Calu3 (cell line): Measurements from ENCODE around the gene CHAF1B. TPM values are rescaled to one million over a fixed set of nuclear protein-coding genes. Genes with fewer than 3 reads are reported as not detected.

Source experiments
- BruUV-seq: library from RNA; stranded (reverse); fragments of 400-500 nt; replicated peaks from 2 replicates; lab custom pipeline; 2021; lab: Mats Ljungman, UMichigan
- CTCF ChIA-PET: fragments of 300-600 bp; sonication (Branson Sonifier 250); formaldehyde crosslinking; loops from one replicate; lab custom pipeline; 2022; ENCODE audit warnings: antibody characterized with exemption; lab: Charles Lee
- DNase-seq: peaks from one replicate; pipeline ENCODE4 v3.0.0; 2022
- H3K27ac Mint-ChIP-seq: one replicate; pipeline ENCODE4 v1.8.0; 2022; ENCODE audit warnings: mixed read lengths; ENCODE audit not compliant: unreplicated experiment
- H3K27me3 Mint-ChIP-seq: one replicate; pipeline ENCODE4 v1.8.0; 2022; ENCODE audit warnings: mixed read lengths; ENCODE audit not compliant: unreplicated experiment
- H3K36me3 Mint-ChIP-seq: one replicate; pipeline ENCODE4 v1.8.0; 2022; ENCODE audit warnings: mild to moderate bottlenecking, moderate library complexity, mixed read lengths; ENCODE audit not compliant: insufficient read depth, unreplicated experiment
- H3K4me1 Mint-ChIP-seq: one replicate; pipeline ENCODE4 v1.8.0; 2022; ENCODE audit warnings: mild to moderate bottlenecking, low read depth, mixed read lengths; ENCODE audit not compliant: unreplicated experiment
- H3K4me3 Mint-ChIP-seq: one replicate; pipeline ENCODE4 v1.8.0; 2022; ENCODE audit warnings: mild to moderate bottlenecking, low read depth, moderate library complexity, mixed read lengths; ENCODE audit not compliant: unreplicated experiment
- H3K9me3 Mint-ChIP-seq: one replicate; pipeline ENCODE4 v1.8.0; 2022; ENCODE audit warnings: low read depth, mixed read lengths; ENCODE audit not compliant: unreplicated experiment
- CTCF ChIP-seq: fragments of 200-600 bp; IDR thresholded peaks from one replicate; pipeline ENCODE4 v1.8.0; 2022; ENCODE audit warnings: antibody characterized with exemption; ENCODE audit not compliant: unreplicated experiment
- intact Hi-C: fragments of 100-400 bp; cut with micrococcal nuclease; formaldehyde crosslinking; loops from one replicate; pipeline ENCODE4 v1.10.0; 2022; ENCODE audit not compliant: unreplicated experiment
- total RNA-seq: library from RNA; stranded (reverse); gene quantifications from 2 replicates; pipeline ENCODE4 v1.2.3, GENCODE V29; 2022

Gene CHAF1B
- total RNA-seq, 1 experiment from 2014 or later = 16.0 TPM

- no TSS peak for BruUV-seq
- Mint-ChIP-seq H3K9me3 (no peaks in the 10 kb centered on the region), H3K36me3 (peaks cover 32% of the 10 kb centered on the region), H3K27ac (no peak overlapping the region), H3K4me3 (no peak overlapping the region), H3K27me3 (no peaks in the 10 kb centered on the region), H3K4me1 (peaks cover 9% of the 10 kb centered on the region)
- intact Hi-C loops = no loop called here
- TF ChIP-seq CTCF = no peak
- CTCF ChIA-PET = no interaction called here
- no peak for DNase-seq
These were observed 34.8 kb upstream of the CHAF1B start for GRCh38 chr21:36350282-36350910.

- BruUV-seq = no TSS peak
- Mint-ChIP-seq H3K9me3 (no peaks in the 10 kb centered on the region), H3K27me3 (no peaks in the 10 kb centered on the region), H3K4me3 (no peak overlapping the region), H3K27ac (no peak overlapping the region), H3K36me3 (peaks cover 34% of the 10 kb centered on the region), H3K4me1 (no peaks in the 10 kb centered on the region)
- TF ChIP-seq CTCF = no peak
- CTCF ChIA-PET = no interaction called here
- no peak for DNase-seq
- intact Hi-C loops = no loop called here
These were observed 30.1 kb upstream of the CHAF1B start for GRCh38 chr21:36354918-36355680.

- TF ChIP-seq CTCF = no peak
- CTCF ChIA-PET = no interaction called here
- Mint-ChIP-seq H3K9me3 (no peaks in the 10 kb centered on the region), H3K27ac (no peak overlapping the region), H3K27me3 (no peaks in the 10 kb centered on the region), H3K36me3 (peaks cover 34% of the 10 kb centered on the region), H3K4me1 (no peaks in the 10 kb centered on the region), H3K4me3 (no peak overlapping the region)
- no peak for DNase-seq
- intact Hi-C loops = no loop called here
- no TSS peak for BruUV-seq
These were observed 29.3 kb upstream of the CHAF1B start for GRCh38 chr21:36355868-36356267.

GRCh38 chr21:36359185-36359584, 26.0 kb upstream of the CHAF1B start:
- H3K27me3 Mint-ChIP-seq = no peaks in the 10 kb centered on the region
- H3K4me3 Mint-ChIP-seq = no peak overlapping the region
- CTCF ChIA-PET = no interaction called here
- intact Hi-C loops = no loop called here
- no peak overlapping the region for H3K27ac Mint-ChIP-seq
- DNase-seq = no peak
- no peak for TF ChIP-seq CTCF
- peaks cover 32% of the 10 kb centered on the region for H3K36me3 Mint-ChIP-seq
- no peaks in the 10 kb centered on the region for H3K4me1 Mint-ChIP-seq
- no TSS peak for BruUV-seq
- H3K9me3 Mint-ChIP-seq = no peaks in the 10 kb centered on the region
